NCI-H82 treated with DMSO at 0.1 percent for 48 hours (cell line): ENCODE data around the gene ASAP2.
"Not testable (repeated sequence)": the region's sequence is repeated elsewhere in the genome, so short reads cannot be mapped to it uniquely, and the experiment has no call there.

Source experiments
- DNase-seq: peaks from one replicate; lab custom pipeline; 2025; ENCODE audit not compliant: unreplicated experiment; lab: John Stamatoyannopoulos, UW

ASAP2 gene

DNA sequence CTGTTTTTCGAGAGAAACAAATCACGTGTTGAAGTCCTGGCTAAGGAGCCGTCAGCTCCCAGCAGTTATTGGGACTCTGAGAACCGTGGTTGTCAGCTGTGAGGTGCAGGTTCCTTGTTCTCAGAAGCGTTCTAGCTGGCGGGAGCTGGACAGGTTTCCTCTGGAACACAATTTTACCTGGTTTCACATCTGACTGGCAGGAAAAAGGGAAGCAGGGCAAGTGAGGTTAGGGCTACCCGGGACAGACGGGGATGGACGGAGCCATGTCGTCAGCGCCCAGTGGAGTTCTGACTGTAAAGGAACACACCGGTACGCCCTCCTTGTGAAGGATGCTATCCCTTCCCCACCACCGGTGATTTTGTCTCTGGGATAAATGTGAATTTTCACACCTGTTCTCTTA lies 190.6 kb downstream of the ASAP2 start:
- no peak for DNase-seq

DNA sequence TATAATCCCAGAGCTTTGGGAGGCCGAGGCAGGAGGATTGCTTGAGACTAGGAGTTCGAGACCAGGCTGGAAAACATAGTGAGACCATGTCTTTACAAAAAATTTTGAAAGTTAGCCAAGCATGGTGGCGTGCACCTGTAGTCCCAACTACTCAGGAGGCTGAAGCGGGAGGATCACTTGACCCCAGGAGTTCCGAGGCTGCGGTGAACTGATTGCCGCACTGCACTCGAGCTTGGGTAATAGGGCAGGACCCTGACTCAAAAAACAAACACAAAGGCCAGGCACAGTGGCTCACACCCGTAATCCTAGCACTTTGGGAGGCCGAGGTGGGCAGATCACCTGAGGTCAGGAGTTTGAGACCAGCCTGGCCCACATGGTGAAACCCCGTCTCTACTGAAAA lies 191.6 kb downstream of the ASAP2 start:
- DNase-seq = not testable (repeated sequence)

DNA sequence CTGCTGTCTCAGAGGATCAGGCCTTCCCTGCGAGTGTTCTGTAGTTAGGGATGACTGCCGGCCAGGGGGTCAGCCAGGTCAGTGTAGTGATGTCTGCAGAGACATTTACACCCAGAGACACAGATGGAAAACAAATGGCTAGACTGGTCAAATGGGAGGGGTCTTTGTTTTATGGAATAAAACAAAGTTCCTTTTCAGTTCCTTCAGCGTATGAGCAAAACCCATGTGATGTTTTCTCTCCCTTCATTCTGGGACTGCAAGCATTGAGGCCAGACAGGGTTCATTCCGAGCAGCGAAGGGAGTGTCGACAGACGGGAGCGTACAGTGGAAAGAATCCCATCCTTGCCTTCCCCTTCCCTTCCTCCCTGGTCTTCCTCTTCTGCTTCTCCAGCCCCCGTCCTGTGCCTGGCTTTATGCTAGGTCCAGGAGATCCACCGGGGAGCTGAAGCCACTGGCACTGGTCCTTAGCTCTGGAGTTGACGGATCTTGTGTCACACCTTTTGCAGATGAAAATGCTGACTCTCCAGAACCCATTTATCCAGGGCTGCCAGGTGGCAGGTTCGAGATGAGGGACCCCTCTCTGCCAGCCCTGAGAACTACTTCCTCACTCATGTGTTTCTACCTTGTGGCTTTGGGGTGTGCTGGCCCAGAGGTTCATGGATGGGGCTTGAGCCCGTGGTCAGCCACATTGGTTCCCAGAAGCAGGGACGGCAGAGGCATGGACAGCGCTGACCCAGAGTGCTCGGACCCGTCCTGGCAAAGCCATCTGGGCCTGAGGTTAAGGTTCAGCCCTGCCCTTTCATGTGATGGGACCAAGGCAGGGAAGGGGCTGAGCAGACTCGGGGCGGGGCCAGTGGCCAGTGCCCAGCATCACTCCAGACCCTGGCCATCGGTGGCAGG lies 192.5 kb downstream of the ASAP2 start:
- DNase-seq = no peak

DNA sequence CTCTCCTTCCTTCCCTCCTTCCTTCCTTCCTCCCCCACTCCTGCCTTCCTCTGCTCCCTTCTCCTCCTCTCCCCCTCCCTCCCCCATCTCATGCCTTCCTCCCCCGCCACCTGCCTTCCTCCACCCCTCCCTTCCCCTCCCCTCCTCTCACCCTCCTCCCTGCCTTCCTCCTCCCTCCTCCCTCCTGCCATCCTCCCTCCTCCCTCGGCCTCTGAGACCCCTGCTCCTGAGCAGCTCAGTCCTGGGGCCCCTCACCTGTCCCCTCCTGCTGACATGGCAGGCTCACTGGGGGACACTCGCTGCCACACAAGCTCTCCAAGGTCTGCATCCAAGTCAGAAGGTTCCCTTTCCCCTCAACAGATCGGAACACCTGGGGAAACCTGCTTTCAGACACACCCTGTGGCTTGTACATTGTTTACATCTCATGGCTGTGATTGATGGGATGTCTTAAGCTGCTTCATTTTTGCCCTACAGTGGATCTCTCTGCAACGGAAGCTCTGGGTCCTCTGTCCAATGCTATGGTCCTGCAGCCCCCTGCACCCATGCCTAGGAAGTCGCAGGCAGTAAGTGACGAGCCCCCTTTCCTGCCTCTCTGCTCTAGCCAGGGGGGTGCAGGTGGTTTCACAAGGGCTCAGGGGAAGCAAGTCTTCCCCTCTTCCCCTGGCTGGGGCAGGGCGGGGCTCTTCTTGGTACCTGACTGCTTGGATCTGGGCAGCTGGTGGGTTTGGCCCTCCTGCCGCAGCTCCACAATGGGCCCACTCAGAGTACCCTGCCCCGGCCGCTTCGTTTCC lies 193.9 kb downstream of the ASAP2 start:
- DNase-seq = no peak

DNA sequence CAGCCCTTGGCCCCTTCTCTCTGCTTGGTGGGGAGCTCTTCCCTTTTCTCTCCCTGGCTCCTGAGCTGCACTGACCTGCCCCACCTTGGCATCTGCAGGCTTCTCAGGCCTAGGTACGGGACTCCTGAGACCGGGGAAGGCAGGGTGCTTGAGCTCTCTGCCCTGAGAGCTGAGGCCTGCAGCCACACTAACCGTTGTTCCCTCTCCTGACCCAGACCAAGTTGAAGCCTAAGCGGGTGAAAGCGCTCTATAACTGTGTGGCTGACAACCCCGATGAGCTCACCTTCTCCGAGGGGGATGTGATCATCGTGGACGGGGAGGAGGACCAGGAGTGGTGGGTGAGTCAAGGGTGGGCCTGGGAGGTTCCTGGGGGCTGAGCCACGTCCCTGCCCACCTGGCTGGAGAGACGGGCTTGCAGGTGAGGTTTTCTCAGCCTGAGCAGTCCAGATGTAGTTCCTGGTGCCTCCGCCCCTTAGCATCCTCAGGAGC lies 194.5 kb downstream of the ASAP2 start:
- DNase-seq = no peak

DNA sequence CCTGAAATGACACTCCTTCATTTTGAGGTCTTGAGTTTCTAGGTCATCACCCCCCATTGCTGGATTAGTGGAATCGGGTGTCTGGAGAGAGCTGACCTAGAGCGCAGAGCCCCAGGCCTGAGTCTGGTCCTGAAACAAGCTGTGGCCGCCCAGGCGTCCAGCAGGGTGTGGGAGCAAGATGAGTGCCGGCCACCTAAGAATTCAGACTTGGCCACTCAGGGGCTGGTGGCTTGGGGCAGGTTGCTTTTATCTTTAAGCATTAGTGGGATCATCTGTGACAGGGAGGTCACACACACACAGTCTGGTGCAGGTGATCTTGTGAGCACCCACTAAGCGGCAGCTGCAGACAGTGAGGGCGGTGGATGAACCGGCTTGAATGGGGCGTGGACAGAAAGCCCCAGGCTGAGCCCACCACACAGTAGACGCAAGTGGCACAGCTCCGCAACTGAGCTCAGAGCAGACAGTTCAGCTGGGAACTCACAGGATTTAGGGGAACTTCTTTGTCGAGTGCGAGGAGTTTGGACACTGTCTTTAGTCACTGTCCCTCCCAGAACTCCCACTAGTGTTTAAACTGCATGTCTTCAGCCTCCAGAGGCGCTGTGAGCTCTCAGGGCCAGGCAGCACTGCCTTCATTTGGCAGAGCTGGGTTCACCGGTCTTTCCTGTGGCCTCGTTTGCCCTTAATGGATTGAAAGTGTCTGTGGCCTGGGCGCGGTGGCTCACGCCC lies 195.2 kb downstream of the ASAP2 start:
- DNase-seq = no peak

DNA sequence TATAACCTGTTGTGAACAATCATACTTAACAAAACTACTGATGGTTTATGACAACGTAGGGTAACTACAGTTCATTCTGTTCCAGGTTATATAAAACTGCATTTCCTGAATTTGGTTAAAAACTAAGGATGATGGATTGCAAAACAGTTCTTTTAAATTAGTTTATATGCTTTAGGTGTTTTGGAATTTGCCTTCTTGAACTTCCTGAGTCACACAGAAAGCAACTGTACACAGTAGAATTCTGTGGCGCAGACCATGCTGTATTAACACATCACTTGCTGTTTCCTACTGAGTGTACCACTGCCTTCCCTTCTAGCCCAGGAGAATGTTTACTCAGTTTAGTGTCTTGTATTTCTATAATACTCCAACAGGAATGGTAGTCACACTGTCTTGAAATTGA lies 197.3 kb downstream of the ASAP2 start:
- no peak for DNase-seq

DNA sequence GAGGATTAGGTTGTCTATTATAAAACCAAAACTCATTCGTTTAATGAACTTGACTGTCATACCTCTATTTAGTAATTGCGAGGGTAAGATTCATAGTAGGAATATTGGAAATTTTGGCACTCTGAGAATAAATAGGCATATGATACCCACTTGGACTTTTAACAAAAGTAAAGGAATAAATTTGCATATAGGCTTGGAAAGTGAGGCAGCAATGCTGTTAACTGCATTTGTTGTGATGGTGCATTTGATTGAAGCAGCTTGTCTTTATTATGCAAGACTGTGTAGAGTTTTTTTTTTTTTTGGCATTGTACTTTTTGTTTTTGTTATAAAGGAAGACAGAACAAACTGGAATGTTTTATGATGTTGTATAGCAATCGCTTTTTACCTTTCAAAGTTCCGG lies 197.8 kb downstream of the ASAP2 start:
- DNase-seq = no peak

DNA sequence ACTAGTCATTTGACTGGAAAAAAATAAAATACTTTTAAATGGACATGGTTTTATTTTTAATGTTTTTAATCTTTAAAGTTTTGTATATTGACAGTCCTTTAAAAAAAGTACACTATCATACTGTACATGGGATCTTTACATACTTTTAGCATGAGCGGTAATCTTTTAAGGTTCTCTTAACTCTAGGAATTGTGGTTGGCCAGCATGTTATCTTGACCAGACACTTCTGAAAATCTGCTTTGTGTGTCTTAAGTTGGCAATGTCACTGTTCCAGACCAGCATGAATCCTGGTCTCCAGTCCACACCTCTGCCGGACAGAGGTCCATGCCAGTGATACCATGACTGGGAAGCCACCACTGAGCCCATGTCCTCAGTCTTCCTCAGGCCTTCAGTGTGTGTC lies 199.0 kb downstream of the ASAP2 start:
- DNase-seq = no peak

DNA sequence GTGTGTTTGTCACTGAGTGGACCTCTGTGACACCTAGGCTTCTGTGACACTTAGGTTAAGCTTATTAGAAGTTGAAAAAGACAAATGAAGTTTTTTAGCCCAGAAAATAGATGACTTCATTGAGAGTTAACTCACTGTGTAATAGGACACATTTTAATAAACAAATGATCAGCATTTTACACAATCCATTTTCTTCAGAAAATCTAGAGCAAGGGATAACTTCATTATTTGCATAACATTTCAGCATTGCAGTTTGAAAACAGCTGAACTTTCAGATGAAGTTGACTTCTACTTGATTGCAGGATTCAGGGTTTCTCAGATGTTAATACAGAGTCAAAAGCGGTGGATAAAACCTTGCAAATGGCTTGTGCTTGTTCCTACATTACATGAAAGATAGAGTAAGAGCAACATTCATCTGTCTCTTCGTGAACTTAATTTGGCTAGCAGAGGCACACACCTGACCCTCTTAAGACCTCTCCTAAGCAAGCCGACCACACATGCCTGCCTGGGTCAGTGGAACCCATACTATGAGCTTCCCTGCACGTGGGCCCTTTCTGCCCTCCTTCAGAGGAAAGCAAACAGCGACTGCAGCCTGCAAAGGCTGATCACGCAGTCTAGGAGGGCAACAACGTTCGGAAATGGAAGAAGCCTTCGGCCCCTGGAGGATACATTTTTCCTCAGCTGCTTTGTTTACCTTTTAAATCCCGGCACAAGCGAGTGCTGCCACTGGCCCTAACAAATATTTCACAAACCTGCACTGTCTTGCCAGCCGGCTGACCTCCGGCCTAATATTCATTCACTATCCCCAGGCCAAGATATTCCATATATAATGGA lies 200.1 kb downstream of the ASAP2 start:
- no peak for DNase-seq

DNA sequence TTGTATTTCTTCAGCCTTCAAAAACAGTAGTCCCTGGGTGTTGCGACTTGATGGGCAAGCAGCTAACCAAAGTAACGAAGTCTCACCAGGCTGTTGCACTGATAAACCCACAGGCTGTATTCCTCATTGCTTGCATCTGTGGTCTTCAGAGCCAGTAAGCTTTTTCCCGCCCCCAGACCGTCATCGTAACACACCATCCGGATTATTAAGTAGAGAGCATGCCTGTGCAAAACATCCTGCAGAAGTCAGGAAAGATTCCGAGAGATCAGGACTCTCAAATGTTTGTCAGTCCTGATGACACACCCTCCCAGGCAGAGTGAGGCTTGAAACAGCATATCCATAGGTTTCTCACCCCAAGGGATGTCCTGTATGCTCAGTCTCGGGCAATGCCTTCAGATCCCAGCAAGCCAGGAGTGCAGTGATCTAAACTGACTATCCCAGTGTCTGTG lies 200.8 kb downstream of the ASAP2 start:
- peak; percentile 3 for DNase-seq

DNA sequence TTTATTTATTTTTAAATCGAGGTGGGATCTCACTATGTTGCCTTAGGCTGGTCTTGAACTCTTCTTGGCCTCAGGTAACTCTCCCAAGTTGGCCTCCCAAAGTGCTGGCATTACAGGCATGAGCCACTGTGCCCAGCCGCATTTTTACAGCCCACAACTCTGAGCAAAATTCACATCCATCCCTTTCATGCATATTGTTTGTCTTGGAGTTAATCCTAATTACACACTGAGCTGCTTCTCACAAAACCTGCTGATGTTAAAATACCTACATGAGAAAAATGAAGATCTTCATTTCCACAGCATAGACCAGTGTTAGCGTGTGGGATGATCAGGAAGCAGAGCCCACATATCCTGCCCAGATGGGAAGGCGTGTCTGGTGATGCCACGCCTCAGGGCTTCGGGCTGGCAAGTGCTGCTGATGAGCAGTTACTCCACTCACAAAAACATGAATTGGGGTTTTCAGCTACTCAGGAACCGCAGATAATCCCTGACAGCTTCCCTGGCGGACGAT lies 202.1 kb downstream of the ASAP2 start:
- DNase-seq = peak; percentile 31

DNA sequence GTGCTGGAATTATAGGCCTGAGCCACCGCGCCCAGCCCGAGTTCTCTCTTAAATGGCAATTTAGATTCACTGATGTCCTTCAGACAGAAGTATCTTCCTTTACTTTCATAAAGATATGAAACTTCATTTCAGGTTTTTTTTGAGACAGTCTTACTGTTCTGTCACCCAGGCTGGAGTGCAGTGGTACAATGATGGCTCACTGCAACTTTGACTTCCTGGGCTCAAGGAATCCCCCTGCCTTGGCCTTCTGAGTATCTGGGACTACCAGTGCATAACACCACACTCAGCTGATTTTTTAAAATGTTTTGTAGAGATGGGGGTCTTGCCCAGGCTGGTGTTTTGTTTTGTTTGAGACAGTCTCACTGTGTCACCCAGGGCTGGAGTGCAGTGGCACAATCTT lies 203.5 kb downstream of the ASAP2 start:
- no peak for DNase-seq

DNA sequence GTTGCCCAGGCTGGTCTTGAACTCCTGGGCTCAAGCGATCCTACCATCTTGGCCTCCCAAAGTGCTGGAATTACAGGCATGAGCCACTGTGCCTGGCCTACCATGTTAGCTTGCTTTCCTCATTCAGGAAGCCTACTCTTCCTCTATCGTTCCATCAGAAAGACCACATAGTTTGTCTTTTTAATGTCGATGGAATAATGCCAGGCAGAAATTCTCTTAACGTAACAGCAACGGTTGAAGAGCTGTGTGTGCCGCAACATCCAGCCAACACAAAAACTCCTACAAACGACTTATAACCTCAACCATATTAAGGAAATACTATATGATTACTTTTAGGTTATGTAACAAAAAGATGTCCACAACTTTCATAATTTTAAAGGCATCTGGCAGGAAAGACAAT lies 206.2 kb downstream of the ASAP2 start:
- DNase-seq = no peak

DNA sequence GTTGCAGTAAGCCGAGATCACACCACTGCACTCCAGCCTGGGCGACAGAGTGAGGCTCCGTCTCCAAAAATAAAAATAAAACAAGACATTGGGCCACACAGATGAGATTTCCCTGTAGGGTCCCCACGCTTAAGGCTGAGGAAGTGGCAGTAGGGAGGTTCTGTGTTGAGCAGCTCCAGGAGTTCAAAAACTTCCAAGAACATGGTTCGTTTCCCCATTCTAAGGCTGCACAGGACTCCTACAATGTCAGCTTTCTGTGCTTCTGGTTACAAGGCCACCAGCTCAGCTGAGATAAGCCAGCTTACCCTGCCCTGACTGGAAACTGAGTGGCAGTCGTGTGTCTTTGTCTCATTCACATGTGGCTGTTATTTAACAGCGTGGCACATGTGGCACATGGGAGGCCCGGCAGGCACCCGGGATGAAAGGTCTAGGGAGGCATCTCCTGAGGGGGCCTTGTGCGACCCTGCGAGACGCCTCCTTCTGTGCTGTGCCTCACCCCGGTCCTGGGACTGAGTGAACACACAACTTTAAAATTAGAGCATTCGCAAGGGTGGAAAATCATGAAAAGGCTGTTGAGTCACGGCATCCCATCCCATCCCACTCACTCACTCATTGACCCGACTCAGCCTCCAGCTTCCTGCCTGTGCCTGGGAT lies 209.0 kb downstream of the ASAP2 start:
- DNase-seq = no peak

DNA sequence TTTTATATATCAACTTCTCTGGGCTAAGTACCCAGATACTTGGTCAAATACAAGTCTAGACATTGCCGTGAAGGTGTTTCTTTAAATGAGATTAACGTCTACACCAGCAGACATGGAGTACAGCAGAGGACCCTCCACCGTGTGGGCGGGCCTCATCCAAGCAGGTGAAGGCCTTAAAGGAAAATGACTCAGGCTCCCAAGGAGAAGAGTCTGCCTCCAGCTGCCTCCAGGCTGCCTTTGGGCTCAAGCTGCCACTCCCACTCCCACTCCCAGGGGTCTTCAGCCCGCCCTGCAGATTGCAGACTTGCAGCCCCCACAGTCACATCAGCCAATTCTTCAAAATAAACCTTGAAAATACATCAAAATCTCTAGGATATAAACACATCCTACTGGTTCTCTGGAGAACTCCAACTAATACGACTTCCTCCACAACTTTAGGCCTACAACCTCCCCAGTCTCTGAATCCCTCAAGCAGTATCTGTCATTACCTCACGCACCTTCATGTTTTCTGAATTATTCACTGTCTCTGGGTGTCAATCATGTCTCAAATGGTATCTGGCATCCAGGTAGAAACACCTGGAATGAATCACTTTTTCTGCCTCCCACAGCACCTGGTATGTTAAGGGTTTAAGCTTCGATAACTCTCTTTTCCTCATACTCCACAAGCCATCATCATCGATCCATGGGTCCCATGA lies 209.8 kb downstream of the ASAP2 start:
- no peak for DNase-seq

DNA sequence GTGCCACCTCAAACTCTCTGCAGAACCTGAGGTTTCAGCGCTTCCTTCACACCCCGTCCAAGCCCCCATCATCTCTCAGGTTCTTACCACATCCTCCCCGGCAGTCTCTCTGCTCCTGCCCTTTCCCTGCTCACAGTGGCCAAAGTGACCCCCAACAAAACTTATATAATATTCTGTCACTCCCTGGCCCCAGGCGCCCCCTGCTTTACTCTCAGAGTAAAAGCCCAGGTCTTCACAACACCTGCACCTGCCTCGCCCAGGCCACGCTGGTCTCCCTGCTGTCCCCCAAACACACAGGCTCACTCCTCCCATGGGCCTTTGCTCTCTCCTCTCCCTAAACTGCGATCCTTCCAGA lies 210.3 kb downstream of the ASAP2 start:
- no peak for DNase-seq

DNA sequence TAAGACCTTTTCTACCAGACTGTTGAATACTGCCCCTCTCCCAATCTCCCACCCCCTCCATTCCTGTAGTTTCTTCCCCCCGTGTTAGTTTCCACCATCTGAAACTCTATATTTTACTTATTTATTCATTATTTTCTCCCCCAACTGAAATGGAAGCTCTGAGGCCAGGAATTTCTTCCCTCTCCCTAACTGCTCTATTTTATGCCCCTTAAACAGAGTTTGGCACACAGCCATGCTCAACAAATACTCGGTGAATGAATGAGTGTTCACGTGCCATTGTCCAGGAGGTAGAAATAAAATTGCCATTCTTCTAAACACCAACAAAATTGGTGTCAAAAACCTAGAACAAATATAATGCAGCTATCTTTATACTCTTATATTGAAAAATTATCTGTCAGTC lies 211.1 kb downstream of the ASAP2 start:
- DNase-seq = no peak

DNA sequence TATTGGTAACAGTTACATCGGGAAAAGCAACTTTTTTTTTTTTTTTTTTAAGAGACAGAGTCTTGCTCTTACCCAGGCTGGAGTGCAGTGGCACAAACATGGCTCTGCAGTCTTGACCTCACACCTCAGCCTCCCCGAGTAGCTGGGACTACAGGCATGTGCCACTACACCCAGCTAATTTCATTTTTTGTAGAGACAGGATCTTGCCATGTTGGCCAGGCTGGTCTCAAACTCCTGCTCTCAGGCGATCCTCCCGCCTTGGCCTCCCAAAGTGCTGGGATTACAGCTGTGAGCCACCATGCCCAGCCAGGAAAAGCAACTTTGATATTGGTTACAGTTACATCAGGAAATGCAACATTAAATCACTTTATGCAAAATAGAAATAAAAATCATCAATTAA lies 212.1 kb downstream of the ASAP2 start:
- DNase-seq = no peak
